GM23338 (cell line): ENCODE results near the gene DHRS4.
"Not testable (repeated sequence)": the region's sequence is repeated elsewhere in the genome, so short reads cannot be mapped to it uniquely, and the experiment has no call there.

Source experiments
- CREB1 ChIP-seq: fragments of 250-450 bp; sonication (Bioruptor Pico); IDR thresholded peaks from 2 replicates; pipeline ENCODE4 v1.5.0; 2020; ENCODE audit warnings: low read depth, mild to moderate bottlenecking, moderate library complexity
- CTCF ChIP-seq, 2 experiments: fragments of 200-600 bp in 1 of 2; sonication (generic) in 1 of 2; conservative IDR thresholded peaks; 2 replicates each; pipeline versions ENCODE4 v1.5.1 to v1.6.1; 2016 to 2017; ENCODE audit warnings: antibody characterized with exemption in 2 of 2, low read depth in 2 of 2, mild to moderate bottlenecking in 2 of 2, moderate library complexity in 1 of 2
- EZH2phosphoT487 ChIP-seq: fragments of 200-600 bp; sonication (generic); IDR thresholded peaks from one replicate; pipeline ENCODE4 v1.8.1; 2018; ENCODE audit warnings: antibody characterized with exemption; ENCODE audit not compliant: unreplicated experiment
- NANOG ChIP-seq: IDR thresholded peaks from 2 replicates; pipeline ENCODE4 v1.6.1; 2016; ENCODE audit warnings: antibody characterized with exemption, borderline replicate concordance
- POLR2AphosphoS5 ChIP-seq: IDR thresholded peaks from 2 replicates; pipeline ENCODE4 v1.6.1; 2016; ENCODE audit warnings: antibody characterized with exemption, low read depth
- REST ChIP-seq: IDR thresholded peaks from one replicate; pipeline ENCODE4 v1.6.1; 2018; ENCODE audit warnings: antibody characterized with exemption; ENCODE audit not compliant: unreplicated experiment
- ZNF331 ChIP-seq: fragments of 250-450 bp; sonication (Bioruptor Pico); IDR thresholded peaks from 2 replicates; pipeline ENCODE4 v1.5.0; 2020; ENCODE audit warnings: low read depth, mild to moderate bottlenecking, moderate library complexity
- ZNF462 ChIP-seq: fragments of 250-450 bp; sonication (Bioruptor Pico); IDR thresholded peaks from 2 replicates; pipeline ENCODE4 v1.5.0; 2020; ENCODE audit warnings: mild to moderate bottlenecking, moderate library complexity

- not testable (repeated sequence) for TF ChIP-seq CREB1 (CRISPR knock-in tag); ZNF462 (CRISPR knock-in tag); CTCF (conservative IDR thresholded peaks at IDR 0.05; ENCODE audit: low read depth in 2 of 2); POLR2AphosphoS5; ZNF331 (CRISPR knock-in tag); EZH2phosphoT487; REST; NANOG
Observed at GRCh38 chr14:23989734-23990445, 36.3 kb downstream of the DHRS4 start.
